Choroid plexus epithelial cell (primary cell): ENCODE results near the gene VPS51.
A peak's percentile ranks its signal among the peaks of the same experiment; 100 is the strongest.

Source experiments
- DNase-seq: peaks from one replicate; pipeline ENCODE4 v3.0.0-alpha.2; 2010; ENCODE audit warnings: low read depth
- H3K4me3 ChIP-seq: 2 replicates; pipeline ENCODE4 v1.5.1; 2011; ENCODE audit warnings: low read depth, mild to moderate bottlenecking, control low read depth, low read length, moderate library complexity
- TF ChIP-seq, protein P1 (sequence below): conservative IDR thresholded peaks from 2 replicates; pipeline ENCODE4 v1.5.1; 2011; ENCODE audit warnings: low read depth, mild to moderate bottlenecking, control low read depth, inconsistent platforms, low read length, moderate library complexity

The VPS51 gene

DNA sequence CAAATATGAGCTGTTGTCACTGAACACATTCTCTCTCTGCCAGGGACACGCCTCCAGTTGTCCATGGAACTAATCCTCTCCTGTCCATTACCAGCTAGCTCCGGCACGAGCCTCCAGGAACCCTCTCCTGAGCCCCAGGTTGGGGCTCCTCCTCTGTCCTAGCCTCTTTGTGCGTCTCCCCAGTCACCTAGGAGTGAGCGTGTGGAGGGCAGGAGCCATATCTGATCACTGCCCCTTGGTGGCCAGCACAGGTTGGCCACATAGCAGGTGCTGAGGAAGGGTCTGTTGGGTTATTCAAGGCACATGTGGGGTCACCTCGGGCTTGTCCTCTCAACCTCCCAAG, 35.9 kb downstream of the VPS51 start:
- no peak for DNase-seq
- TF ChIP-seq, protein P1, sequence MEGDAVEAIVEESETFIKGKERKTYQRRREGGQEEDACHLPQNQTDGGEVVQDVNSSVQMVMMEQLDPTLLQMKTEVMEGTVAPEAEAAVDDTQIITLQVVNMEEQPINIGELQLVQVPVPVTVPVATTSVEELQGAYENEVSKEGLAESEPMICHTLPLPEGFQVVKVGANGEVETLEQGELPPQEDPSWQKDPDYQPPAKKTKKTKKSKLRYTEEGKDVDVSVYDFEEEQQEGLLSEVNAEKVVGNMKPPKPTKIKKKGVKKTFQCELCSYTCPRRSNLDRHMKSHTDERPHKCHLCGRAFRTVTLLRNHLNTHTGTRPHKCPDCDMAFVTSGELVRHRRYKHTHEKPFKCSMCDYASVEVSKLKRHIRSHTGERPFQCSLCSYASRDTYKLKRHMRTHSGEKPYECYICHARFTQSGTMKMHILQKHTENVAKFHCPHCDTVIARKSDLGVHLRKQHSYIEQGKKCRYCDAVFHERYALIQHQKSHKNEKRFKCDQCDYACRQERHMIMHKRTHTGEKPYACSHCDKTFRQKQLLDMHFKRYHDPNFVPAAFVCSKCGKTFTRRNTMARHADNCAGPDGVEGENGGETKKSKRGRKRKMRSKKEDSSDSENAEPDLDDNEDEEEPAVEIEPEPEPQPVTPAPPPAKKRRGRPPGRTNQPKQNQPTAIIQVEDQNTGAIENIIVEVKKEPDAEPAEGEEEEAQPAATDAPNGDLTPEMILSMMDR: no peak
- no peak overlapping the region for H3K4me3 ChIP-seq

DNA sequence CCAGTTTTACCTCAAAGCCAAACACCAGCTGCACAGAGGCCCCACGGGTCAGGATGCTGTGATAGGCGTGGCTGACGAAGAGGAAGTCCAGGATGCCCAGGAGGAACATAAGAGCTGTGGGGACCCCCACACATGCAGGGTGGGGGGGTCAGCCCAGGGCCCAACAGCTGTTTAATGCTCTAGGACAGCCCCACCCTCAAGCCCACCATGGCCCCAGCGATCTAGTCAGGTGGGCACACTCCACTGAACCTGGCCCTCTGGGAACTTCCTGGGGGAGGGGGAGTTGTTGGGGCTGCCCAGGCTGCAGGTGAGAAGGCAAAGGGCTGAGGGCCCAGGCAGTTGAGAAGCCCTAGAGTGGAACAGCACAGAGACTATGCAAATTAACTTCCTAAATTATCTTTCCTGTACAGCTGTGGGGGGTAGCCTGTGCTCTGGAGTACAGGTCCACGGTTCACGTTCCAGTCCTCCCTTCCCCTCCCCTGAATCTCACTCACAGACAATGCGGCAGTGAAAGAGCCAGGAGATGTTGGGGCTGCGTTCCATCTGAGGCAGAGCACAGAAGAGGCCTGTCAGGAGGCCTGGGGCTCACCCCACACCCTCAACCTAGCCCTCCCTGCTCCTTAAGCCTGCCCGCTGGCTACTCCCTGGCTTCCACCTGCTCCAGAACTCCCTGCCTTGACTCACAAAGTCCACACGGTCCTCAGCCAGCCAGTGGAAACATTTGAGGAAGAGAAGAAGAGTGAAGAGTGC, 36.4 kb downstream of the VPS51 start:
- H3K4me3 ChIP-seq: peak overlapping the region; percentile 93
- TF ChIP-seq, protein P1: no peak
- DNase-seq: no peak

DNA sequence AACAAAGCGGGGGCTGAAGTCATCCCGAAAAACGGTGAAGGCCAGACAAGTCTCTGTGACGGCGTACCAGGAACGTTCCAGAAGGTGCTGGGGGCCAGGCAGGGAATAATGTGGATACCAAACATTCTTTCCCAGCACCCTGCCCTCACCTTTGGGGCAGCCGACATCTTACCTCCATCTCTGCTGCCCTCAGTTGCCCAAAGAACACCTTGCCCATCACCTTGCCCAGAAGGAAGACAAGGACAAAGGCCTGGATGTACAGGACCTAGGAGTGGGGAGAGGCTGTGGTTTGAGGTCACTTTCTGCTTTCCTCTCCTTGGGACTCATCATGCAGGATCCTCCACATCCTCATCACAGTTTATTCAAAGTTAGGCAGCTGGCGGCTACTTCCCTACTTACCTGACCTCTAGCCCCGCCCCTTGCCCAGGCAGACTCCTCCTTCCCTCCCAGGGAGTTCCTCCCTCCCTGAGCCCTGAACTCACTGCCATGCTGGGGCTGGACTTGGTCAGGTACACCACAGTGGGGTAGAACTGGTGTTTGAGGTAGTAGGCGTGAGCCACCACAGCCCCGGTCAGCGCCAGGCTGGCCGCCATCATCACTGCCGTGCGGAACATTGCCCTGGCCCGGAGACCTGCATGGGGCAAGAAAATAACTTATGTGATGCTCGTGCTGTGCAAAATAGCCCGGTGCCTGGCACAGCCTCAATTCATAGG, 37.1 kb downstream of the VPS51 start:
- TF ChIP-seq, protein P1: no peak
- H3K4me3 ChIP-seq: peak overlapping the region; percentile 93
- DNase-seq: peak; percentile 35

DNA sequence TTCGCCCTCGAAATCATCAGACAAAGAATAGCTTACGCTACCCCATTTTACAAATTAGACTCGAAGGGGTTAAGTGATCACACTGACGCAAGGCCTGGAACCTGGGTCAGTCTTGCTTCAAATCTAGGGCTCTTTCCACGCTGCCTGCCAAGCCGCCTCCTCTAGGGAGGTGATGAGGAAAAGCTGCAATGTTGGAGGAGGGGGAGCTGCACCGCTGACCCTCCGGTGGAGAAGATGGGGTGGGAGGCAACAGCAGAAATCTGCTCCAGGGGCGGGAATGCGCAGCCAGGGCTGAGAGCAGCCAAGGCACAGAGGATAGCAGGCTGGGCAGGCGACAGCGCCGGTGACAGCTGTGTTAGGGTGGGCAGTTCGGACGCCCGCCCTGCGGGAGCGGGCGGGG, 37.7 kb downstream of the VPS51 start:
- peak; percentile 52 for DNase-seq
- H3K4me3 ChIP-seq: peak overlapping the region; percentile 93

DNA sequence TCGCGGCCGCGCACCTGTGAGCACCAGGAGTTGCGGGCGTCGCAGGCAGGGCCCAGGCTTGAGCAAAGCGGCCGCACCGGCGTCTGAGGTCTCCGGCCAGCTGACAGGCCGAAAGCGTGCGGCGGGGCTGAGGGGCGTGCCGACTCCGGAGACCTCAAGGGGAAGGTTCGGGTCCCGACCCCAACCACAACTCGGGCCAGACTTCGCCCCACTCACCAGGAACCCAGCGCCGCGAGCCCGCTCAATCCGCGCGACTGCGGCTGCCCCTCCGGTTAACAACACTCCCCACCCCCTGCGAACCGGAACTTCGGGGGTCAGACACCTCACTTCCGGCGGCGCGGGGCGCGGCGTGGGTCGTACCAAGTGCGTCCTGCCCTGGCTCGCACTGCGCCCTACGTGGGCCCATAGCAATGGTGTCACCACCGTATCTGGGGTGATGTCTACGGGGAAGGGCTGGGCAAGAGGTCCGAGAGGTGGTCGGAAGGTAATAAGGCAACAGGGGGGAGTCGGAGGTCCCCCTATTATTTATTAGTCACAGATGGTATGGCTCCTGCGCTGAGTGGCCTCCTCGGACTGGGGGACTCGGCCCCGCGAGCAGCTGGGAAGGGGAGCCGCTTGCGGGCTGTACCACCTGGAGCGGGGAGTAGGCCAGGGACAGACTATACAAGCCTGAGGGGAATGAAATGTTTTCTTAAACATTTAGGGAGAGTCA, 38.4 kb downstream of the VPS51 start, which contains the start of gene SYVN1:
TSS of gene SYVN1 (minus strand) at position 280 of the 712 bp plus-strand sequence. CDS start 918 bp downstream, outside the sequence.
- TF ChIP-seq, protein P1: no peak
- peak within 1 kb of the TSS; percentile 93 for H3K4me3 ChIP-seq
- DNase-seq: peak; percentile 86

More for the DNA sequence above, 37.7 kb downstream of the VPS51 start:
- TF ChIP-seq, protein P1: no peak

DNA sequence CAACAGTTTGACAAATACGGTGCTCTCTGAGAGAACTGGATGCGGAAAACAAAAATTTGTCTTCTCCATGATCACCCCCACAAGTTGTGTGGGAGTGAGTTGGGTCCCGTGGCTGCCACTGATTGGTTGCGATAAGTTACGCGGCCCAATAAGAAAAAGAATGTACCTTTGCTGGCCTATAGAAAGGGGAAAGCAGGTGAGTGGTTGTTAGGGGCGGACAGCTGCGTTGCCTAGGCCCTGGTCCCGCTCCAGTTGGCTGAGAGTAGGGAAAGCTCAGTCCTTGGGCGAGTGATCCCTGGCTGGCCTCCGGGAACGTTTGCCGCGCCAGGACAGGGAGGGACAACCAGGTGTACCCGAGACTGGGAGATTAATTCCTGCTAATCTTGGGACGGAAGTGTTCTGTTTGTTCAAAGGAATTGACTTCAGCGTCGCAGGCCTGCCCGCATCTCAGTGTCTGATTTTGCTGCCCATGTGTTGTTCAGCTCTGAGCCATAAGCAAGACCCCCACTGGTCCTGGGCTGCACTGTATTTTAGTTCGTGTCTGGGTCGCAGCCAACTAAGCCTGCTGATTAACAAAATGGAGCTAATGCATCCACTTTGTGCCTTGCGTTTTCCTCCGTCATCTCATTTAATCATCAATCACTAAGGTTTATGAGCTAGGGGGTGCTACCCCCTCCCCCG, 39.1 kb downstream of the VPS51 start:
- TF ChIP-seq, protein P1: no peak
- DNase-seq: peak; percentile 98

More for the DNA sequence above, 39.1 kb downstream of the VPS51 start:
- peak overlapping the region; percentile 93 for H3K4me3 ChIP-seq
